Cardiac septum (tissue), 1 donor: Measurements from ENCODE around the gene KCNE2. TPM values are rescaled to one million over a fixed set of nuclear protein-coding genes. Genes with fewer than 3 reads are reported as not detected.
"Not testable (repeated sequence)": the region's sequence is repeated elsewhere in the genome, so short reads cannot be mapped to it uniquely, and the experiment has no call there.

ENCODE experiments used
- DNase-seq: peaks from one replicate; pipeline ENCODE4 v3.0.0-alpha.2; 2020; ENCODE audit warnings: low spot score
- intact Hi-C: fragments of 100-400 bp; cut with DNase I; formaldehyde crosslinking; loops from one replicate; pipeline ENCODE4 v1.14.0; 2022
- total RNA-seq: library from RNA; stranded (reverse); fragmentation: NEBNext Ultra II Directional; extraction: Animal tissue kit (Norgen Biotek cat#: 25700); gene quantifications from one replicate; pipeline ENCODE4 v1.2.1, GENCODE V29; 2021
- donor health status: DM: no; HTN: no; CAD: no.

Gene KCNE2
- total RNA-seq, 1 donor from 2014 or later, result 0.22 TPM

GRCh38 chr21:34400522-34400921 is 36.7 kb downstream of the KCNE2 start:
- intact Hi-C loops, DNase-seq: not testable (repeated sequence)

GRCh38 chr21:34404742-34405141 is 40.9 kb downstream of the KCNE2 start:
- DNase-seq, intact Hi-C loops: not testable (repeated sequence)

GRCh38 chr21:34405686-34406085 is 41.9 kb downstream of the KCNE2 start:
- intact Hi-C loops, DNase-seq: not testable (repeated sequence)

- intact Hi-C loops, DNase-seq: not testable (repeated sequence)
Measured at GRCh38 chr21:34406102-34406501, 42.3 kb downstream of the KCNE2 start.

- DNase-seq, intact Hi-C loops: not testable (repeated sequence)
Measured at GRCh38 chr21:34406676-34407075, 42.9 kb downstream of the KCNE2 start.

GRCh38 chr21:34407294-34407693 is 43.5 kb downstream of the KCNE2 start:
- DNase-seq, intact Hi-C loops: not testable (repeated sequence)

- intact Hi-C loops, DNase-seq: not testable (repeated sequence)
Measured at GRCh38 chr21:34417448-34418077, 53.8 kb downstream of the KCNE2 start.

Other genes starting within 250 kb of the KCNE2 start
- gene SMIM11, start 11.5 kb downstream of the KCNE2 start, total RNA-seq, result 23.8 TPM
- gene SMIM34, start 59.9 kb downstream of the KCNE2 start, total RNA-seq, result 0.48 TPM
- gene KCNE1, start 148.2 kb downstream of the KCNE2 start, total RNA-seq, result 17.7 TPM